BE2C (cell line): Measurements from ENCODE around the gene SLC6A13.
"Not testable (repeated sequence)": the region's sequence is repeated elsewhere in the genome, so short reads cannot be mapped to it uniquely, and the experiment has no call there.

Experiments
- DNase-seq: peaks from one replicate; pipeline ENCODE4 v3.0.0-alpha.2; 2020
- H3K27me3 ChIP-seq: fragments of 250-450 bp; sonication (Bioruptor Pico); 2 replicates; pipeline ENCODE4 v1.5.1; 2020; ENCODE audit warnings: mild to moderate bottlenecking
- H3K36me3 ChIP-seq: fragments of 250-450 bp; sonication (Bioruptor Pico); 2 replicates; pipeline ENCODE4 v1.5.1; 2020; ENCODE audit warnings: mild to moderate bottlenecking
- H3K4me1 ChIP-seq: fragments of 250-450 bp; sonication (Bioruptor Pico); 2 replicates; pipeline ENCODE4 v1.5.1; 2020
- H3K4me3 ChIP-seq: 2 replicates; pipeline ENCODE4 v1.5.1; 2011; ENCODE audit warnings: low read depth, low read length
- H3K9me3 ChIP-seq: fragments of 250-450 bp; sonication (Bioruptor Pico); 2 replicates; pipeline ENCODE4 v1.5.1; 2020
- CTCF ChIP-seq: IDR thresholded peaks from 2 replicates; pipeline ENCODE4 v1.5.1; 2012; ENCODE audit warnings: mild to moderate bottlenecking, low read depth, low read length

Gene SLC6A13

GRCh38 chr12:238736-239398 is 23.8 kb downstream of the SLC6A13 start:
- Histone ChIP-seq H3K4me3 (no peak overlapping the region), H3K36me3 (no peaks in the 10 kb centered on the region), H3K9me3 (no peaks in the 10 kb centered on the region; the same call in 1 of the 2 replicates), H3K4me1 (no peaks in the 10 kb centered on the region), H3K27me3 (no peaks in the 10 kb centered on the region)
- DNase-seq, result no peak
- TF ChIP-seq CTCF, result no peak

GRCh38 chr12:238116-238515 is 24.5 kb downstream of the SLC6A13 start:
- Histone ChIP-seq H3K4me1 (no peaks in the 10 kb centered on the region), H3K36me3 (no peaks in the 10 kb centered on the region), H3K9me3 (no peaks in the 10 kb centered on the region; the same call in 1 of the 2 replicates), H3K27me3 (no peaks in the 10 kb centered on the region), H3K4me3 (no peak overlapping the region)
- no peak for TF ChIP-seq CTCF
- no peak for DNase-seq

GRCh38 chr12:237026-237815 is 25.4 kb downstream of the SLC6A13 start:
- DNase-seq, result no peak
- H3K27me3 ChIP-seq, result no peaks in the 10 kb centered on the region
- H3K4me1 ChIP-seq, result no peaks in the 10 kb centered on the region
- no peak for TF ChIP-seq CTCF
- H3K36me3 ChIP-seq, result no peaks in the 10 kb centered on the region
- H3K4me3 ChIP-seq, result no peak overlapping the region
- H3K9me3 ChIP-seq, result no peaks in the 10 kb centered on the region; the same call in 1 of the 2 replicates

- DNase-seq, result no peak
- no peaks in the 10 kb centered on the region for H3K4me1 ChIP-seq
Measured at GRCh38 chr12:236445-236844, 26.2 kb downstream of the SLC6A13 start.

GRCh38 chr12:235967-236366 is 26.7 kb downstream of the SLC6A13 start:
- not testable (repeated sequence) for H3K27me3 ChIP-seq, H3K9me3 ChIP-seq, H3K36me3 ChIP-seq, DNase-seq, H3K4me1 ChIP-seq, H3K4me3 ChIP-seq

More at GRCh38 chr12:236445-236844, 26.2 kb downstream of the SLC6A13 start:
- H3K4me3 ChIP-seq, result no peak overlapping the region
- no peaks in the 10 kb centered on the region; the same call in 1 of the 2 replicates for H3K9me3 ChIP-seq
- no peak for TF ChIP-seq CTCF
- no peaks in the 10 kb centered on the region for H3K36me3 ChIP-seq
- H3K27me3 ChIP-seq, result no peaks in the 10 kb centered on the region

GRCh38 chr12:234891-235415 is 27.7 kb downstream of the SLC6A13 start:
- no peaks in the 10 kb centered on the region for H3K4me1 ChIP-seq
- no peaks in the 10 kb centered on the region for H3K27me3 ChIP-seq
- no peaks in the 10 kb centered on the region for H3K36me3 ChIP-seq
- no peaks in the 10 kb centered on the region; the same call in 1 of the 2 replicates for H3K9me3 ChIP-seq
- no peak for DNase-seq
- TF ChIP-seq CTCF, result no peak
- no peak overlapping the region for H3K4me3 ChIP-seq
